Neuron (in vitro differentiated cells): ENCODE data around the gene SLC26A1.

Experiments
- H2AFZ ChIP-seq: one replicate; pipeline ENCODE4 v1.6.1; 2013; ENCODE audit warnings: low read depth, mild to moderate bottlenecking, inconsistent platforms, low read length, moderate library complexity
- H3K27me3 ChIP-seq: one replicate; pipeline ENCODE4 v1.6.1; 2013; ENCODE audit warnings: low read length; ENCODE audit not compliant: insufficient read depth
- H3K36me3 ChIP-seq: one replicate; pipeline ENCODE4 v1.6.1; 2013; ENCODE audit warnings: low read length; ENCODE audit not compliant: insufficient read depth
- H3K4me1 ChIP-seq: one replicate; pipeline ENCODE4 v1.6.1; 2013; ENCODE audit warnings: low read length; ENCODE audit not compliant: insufficient read depth
- H3K4me3 ChIP-seq: 2 replicates; pipeline ENCODE4 v1.5.1; 2013; ENCODE audit warnings: mild to moderate bottlenecking, low read length, moderate library complexity
- H3K9me3 ChIP-seq: one replicate; pipeline ENCODE4 v1.6.1; 2013; ENCODE audit warnings: low read length

SLC26A1 gene

DNA sequence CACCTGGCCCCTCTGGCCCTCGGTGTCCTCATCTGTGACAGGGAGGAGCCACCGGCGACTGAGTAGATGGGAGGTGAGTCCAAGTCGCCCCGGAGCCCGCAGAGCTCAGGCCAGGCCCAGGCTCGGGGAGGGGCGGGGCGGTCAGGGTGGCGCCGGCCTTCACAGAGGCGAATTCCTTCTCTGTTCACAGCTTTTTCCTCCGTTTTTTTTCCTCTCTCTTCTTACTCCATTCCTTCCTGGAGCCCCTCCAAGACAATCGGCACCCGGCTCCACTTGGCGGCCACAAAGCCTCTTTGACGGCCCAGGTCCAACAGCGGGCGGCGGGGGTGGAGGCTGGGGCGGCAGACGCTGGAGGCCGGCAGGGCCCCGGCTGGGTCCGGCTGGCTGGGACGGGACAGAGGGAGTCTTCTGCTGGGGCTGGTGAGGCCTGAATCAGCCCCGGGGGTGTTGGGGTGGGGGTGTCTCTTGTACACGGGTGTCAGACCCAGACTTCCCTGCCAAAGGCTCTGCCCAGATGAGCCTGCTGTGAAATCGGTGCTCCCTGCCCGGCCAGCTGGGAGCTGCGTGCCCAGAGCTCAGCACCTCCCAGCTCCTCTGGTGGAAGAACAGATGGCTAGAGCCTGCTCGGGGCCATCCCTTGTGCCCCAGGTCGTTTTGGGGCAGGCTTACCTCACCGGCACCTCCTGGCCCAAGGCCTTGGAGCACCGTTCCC, 40.8 kb upstream of the SLC26A1 start:
- Histone ChIP-seq H3K27me3 (peaks cover 4% of the 10 kb centered on the region), H3K4me1 (peaks cover 30% of the 10 kb centered on the region), H3K4me3 (no peak overlapping the region), H3K9me3 (no peaks in the 10 kb centered on the region), H2AFZ (no peak overlapping the region), H3K36me3 (no peaks in the 10 kb centered on the region)

GRCh38 chr4:1032861-1033260, 39.7 kb upstream of the SLC26A1 start:
- H3K4me1 ChIP-seq: peaks cover 26% of the 10 kb centered on the region
- H3K4me3 ChIP-seq: no peak overlapping the region
- H2AFZ ChIP-seq: no peak overlapping the region

DNA sequence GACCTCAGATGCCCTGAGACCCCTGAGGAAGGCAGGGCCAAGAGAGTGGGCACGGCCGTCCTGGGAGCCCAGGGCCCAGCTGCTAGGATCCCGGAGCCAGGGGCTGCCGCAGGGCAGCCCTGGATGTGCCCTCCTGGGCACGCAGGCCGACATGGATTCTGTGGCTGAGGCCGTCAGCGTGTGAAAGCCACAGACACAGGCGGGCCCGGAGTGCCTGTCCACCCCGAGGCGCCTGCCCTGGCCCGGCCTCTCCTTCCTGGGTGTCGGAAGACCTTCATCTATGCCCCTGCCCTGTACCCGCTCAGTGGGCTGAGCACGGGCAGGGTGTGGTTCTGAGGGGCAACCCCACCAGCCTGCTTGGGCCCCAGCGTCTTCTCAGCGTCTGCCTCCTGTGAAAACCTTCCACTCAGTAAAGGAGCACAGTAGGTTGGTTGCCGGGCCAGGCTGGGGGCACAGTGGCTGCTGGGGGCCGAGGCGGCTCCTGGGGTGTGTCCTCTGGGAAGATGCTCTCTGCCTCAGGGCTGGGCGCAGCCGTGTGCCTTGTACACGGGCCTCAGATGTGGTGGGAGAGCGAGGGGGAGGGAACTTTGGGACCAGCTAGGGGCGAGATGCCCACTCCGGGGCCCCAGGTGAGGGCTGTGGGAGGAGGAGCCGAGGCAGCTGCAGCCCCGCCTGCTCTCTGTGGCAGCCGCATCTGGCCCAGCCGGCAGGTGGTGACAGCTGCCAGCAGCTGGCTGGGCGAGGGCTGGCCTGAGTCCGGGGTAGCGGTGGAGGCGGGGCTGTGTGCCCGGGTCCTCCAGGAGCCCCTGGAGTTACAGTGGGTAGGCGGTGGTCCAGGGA, 39.0 kb upstream of the SLC26A1 start:
- no peaks in the 10 kb centered on the region for H3K9me3 ChIP-seq
- peaks cover 4% of the 10 kb centered on the region for H3K27me3 ChIP-seq
- H3K4me3 ChIP-seq: no peak overlapping the region
- no peaks in the 10 kb centered on the region for H3K36me3 ChIP-seq
- H2AFZ ChIP-seq: no peak overlapping the region
- peaks cover 19% of the 10 kb centered on the region for H3K4me1 ChIP-seq

More at GRCh38 chr4:1032861-1033260, 39.7 kb upstream of the SLC26A1 start:
- Histone ChIP-seq H3K36me3 (no peaks in the 10 kb centered on the region), H3K27me3 (peaks cover 4% of the 10 kb centered on the region), H3K9me3 (no peaks in the 10 kb centered on the region)

GRCh38 chr4:1031346-1031745, 38.1 kb upstream of the SLC26A1 start:
- Histone ChIP-seq H3K4me3 (no peak overlapping the region), H3K4me1 (peaks cover 11% of the 10 kb centered on the region), H2AFZ (no peak overlapping the region), H3K27me3 (peaks cover 4% of the 10 kb centered on the region), H3K36me3 (no peaks in the 10 kb centered on the region), H3K9me3 (no peaks in the 10 kb centered on the region)

DNA sequence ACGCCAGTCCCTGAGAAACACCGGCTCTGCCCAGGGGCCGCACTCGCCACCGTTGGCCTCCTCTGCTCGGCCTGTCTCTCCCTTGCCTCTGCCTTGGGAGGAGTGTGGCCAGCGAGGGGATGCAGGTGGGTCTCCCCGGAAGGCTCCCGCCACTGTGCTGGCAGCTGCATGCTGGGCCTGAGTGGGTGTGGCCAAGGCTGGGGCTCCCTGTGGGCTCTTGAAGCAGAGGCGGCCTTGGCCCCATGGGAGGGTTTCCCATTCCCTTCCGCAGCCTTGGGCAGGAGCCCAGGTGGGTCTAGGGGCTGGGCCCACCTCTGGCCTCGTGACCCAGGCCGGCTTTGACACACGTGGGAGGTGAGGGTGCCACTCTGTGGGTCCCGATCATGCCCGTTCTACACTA, 37.4 kb upstream of the SLC26A1 start:
- Histone ChIP-seq H3K9me3 (no peaks in the 10 kb centered on the region), H2AFZ (no peak overlapping the region), H3K27me3 (peaks cover 4% of the 10 kb centered on the region), H3K4me3 (no peak overlapping the region), H3K36me3 (peaks cover 8% of the 10 kb centered on the region), H3K4me1 (peaks cover 8% of the 10 kb centered on the region)

DNA sequence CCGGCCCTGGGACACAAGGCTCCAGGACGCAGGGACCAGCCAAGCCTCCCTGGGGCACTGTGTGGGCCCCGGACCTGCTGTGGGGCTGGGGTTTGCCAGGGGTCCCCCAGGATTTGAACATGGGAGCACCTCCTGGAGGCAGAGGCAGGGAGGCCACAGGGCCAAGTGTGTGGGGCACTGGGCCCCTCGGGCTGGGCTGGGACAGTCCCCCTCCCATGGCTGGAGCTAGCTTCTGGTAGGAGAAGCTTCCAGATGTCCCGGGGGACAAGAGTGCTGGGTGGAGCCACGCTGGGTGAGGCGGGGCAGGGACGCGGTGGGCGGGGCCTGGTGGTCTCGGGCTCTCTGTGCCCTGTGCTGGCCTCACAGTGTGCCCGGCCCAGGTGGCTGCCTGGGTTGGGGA, 36.8 kb upstream of the SLC26A1 start:
- H2AFZ ChIP-seq: no peak overlapping the region
- H3K4me1 ChIP-seq: peaks cover 8% of the 10 kb centered on the region

DNA sequence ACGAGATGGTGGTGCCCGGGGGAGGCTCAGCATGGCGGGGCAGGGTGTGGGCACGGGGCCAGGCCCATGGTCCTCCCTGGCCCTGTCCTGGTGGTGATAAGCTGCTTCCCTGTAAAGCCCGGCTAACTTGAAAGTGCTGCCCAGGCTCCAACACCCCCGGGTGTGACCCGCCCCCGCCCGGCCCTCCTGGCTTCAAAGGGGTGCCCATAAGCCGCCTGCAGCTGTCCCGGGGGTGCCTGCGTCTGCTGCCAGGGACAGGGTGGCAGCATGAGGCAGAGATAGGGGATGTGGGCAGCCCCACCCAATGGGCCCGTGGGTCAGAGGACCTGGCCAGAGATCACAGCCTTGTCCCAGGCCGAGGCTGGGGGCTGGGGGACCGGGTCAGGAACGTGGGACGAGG, 36.3 kb upstream of the SLC26A1 start:
- no peak overlapping the region for H3K4me3 ChIP-seq
- H3K4me1 ChIP-seq: peaks cover 8% of the 10 kb centered on the region
- no peak overlapping the region for H2AFZ ChIP-seq
- H3K9me3 ChIP-seq: no peaks in the 10 kb centered on the region
- peaks cover 18% of the 10 kb centered on the region for H3K36me3 ChIP-seq
- H3K27me3 ChIP-seq: peaks cover 4% of the 10 kb centered on the region

More for the DNA sequence above, 36.8 kb upstream of the SLC26A1 start:
- Histone ChIP-seq H3K36me3 (peaks cover 13% of the 10 kb centered on the region), H3K27me3 (peaks cover 4% of the 10 kb centered on the region), H3K4me3 (no peak overlapping the region), H3K9me3 (no peaks in the 10 kb centered on the region)

DNA sequence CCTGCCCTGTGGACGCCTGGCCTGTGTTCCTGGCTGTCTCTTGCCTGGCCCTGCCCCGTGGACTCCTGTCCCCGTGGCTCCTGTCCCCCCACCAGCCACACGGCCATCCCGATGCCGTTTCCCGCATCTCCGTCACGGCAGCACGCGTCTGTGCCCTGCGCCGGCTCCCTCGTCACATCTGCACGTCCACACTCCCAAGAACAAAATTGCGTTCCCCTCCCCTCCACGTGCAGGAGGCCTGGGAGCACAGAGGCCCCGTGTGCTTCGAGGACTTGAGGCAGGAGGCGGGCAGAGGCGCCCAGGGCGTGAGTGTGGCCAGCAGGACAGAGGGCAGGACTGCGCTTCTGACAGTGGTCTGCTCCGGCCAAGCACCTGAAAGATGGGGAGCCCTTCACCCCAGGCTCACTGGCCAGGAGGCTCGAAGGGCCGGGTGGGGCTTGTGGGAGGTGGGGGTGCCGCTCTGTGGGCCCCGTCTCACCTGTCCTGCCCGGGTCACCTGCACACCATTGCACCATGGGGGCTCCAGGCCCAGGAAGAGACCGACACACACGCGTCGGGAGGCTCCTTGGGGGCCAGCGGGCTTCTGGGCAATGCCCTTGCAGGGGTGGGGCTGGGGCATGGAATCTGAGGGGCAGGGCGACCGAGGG, 35.5 kb upstream of the SLC26A1 start:
- Histone ChIP-seq H3K9me3 (no peaks in the 10 kb centered on the region), H3K4me1 (peaks cover 8% of the 10 kb centered on the region), H3K36me3 (peaks cover 22% of the 10 kb centered on the region), H3K27me3 (peaks cover 4% of the 10 kb centered on the region), H2AFZ (no peak overlapping the region), H3K4me3 (no peak overlapping the region)

- H3K9me3 ChIP-seq: no peaks in the 10 kb centered on the region
Measured at GRCh38 chr4:1027915-1028238, 34.7 kb upstream of the SLC26A1 start.

GRCh38 chr4:1027219-1027914, 34.2 kb upstream of the SLC26A1 start:
- no peak overlapping the region for H3K4me3 ChIP-seq
- no peaks in the 10 kb centered on the region for H3K9me3 ChIP-seq
- H3K4me1 ChIP-seq: peaks cover 8% of the 10 kb centered on the region
- H3K36me3 ChIP-seq: peaks cover 25% of the 10 kb centered on the region
- H3K27me3 ChIP-seq: peaks cover 3% of the 10 kb centered on the region
- no peak overlapping the region for H2AFZ ChIP-seq

More at GRCh38 chr4:1027915-1028238, 34.7 kb upstream of the SLC26A1 start:
- Histone ChIP-seq H3K4me1 (peaks cover 8% of the 10 kb centered on the region), H3K4me3 (no peak overlapping the region), H2AFZ (no peak overlapping the region), H3K36me3 (peaks cover 22% of the 10 kb centered on the region), H3K27me3 (peaks cover 4% of the 10 kb centered on the region)

DNA sequence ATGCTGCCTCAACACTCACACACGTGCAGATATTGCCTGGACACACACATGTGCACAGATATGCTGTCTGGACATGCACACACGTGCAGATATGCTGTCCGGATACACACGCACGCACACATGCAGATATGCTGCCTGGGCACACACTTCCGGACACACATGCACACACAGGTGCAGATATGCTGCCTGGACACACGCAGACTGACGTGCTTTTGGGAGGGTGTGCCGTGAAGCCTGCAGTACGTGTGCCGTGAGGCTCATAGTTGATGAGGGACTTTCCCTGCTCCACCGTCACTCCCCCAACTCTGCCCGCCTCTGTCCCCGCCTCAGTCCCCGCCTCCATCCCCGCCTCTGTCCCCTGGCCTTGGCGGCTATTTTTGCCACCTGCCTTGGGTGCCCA, 32.9 kb upstream of the SLC26A1 start:
- no peak overlapping the region for H2AFZ ChIP-seq
- peaks cover 8% of the 10 kb centered on the region for H3K4me1 ChIP-seq
- H3K27me3 ChIP-seq: no peaks in the 10 kb centered on the region
- peaks cover 29% of the 10 kb centered on the region for H3K36me3 ChIP-seq
- no peaks in the 10 kb centered on the region for H3K9me3 ChIP-seq
- no peak overlapping the region for H3K4me3 ChIP-seq

DNA sequence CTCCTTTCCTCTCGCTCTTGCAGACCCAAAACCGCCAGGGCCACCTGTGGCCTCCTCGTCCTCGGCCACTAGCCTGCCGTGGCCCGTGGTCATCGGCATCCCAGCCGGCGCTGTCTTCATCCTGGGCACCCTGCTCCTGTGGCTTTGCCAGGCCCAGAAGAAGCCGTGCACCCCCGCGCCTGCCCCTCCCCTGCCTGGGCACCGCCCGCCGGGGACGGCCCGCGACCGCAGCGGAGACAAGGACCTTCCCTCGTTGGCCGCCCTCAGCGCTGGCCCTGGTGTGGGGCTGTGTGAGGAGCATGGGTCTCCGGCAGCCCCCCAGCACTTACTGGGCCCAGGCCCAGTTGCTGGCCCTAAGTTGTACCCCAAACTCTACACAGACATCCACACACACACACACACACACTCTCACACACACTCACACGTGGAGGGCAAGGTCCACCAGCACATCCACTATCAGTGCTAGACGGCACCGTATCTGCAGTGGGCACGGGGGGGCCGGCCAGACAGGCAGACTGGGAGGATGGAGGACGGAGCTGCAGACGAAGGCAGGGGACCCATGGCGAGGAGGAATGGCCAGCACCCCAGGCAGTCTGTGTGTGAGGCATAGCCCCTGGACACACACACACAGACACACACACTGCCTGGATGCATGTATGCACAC, 31.8 kb upstream of the SLC26A1 start:
- Histone ChIP-seq H2AFZ (no peak overlapping the region), H3K36me3 (peaks cover 29% of the 10 kb centered on the region), H3K4me1 (peaks cover 7% of the 10 kb centered on the region), H3K4me3 (no peak overlapping the region), H3K9me3 (no peaks in the 10 kb centered on the region), H3K27me3 (no peaks in the 10 kb centered on the region)
